Subcutaneous abdominal adipose tissue (tissue), 5 donors: ENCODE results near the gene RFPL3.
"Not testable (repeated sequence)": the region's sequence is repeated elsewhere in the genome, so short reads cannot be mapped to it uniquely, and the experiment has no call there.

Source experiments
- H3K27ac ChIP-seq: one replicate; pipeline ENCODE4 v1.7.0; 2013; ENCODE audit warnings: low read depth, mild to moderate bottlenecking, inconsistent platforms, low read length, moderate library complexity
- H3K27me3 ChIP-seq, 5 donors: one replicate each; pipeline ENCODE4 v1.7.0; 2013; ENCODE audit warnings: low read length in 5 of 5, inconsistent platforms in 1 of 5; ENCODE audit not compliant: control insufficient read depth in 5 of 5, insufficient read depth in 4 of 5
- H3K36me3 ChIP-seq, 5 donors: one replicate each; pipeline ENCODE4 v1.7.0; 2013; ENCODE audit warnings: low read length in 5 of 5; ENCODE audit not compliant: control insufficient read depth in 5 of 5, insufficient read depth in 5 of 5
- H3K4me1 ChIP-seq, 5 donors: one replicate each; pipeline ENCODE4 v1.7.0; 2013; ENCODE audit warnings: low read length in 5 of 5, mild to moderate bottlenecking in 3 of 5, moderate library complexity in 1 of 5; ENCODE audit not compliant: control insufficient read depth in 5 of 5, insufficient read depth in 5 of 5
- H3K4me3 ChIP-seq, 5 donors: one replicate each; pipeline ENCODE4 v1.7.0; 2013; ENCODE audit warnings: low read length in 5 of 5, low read depth in 1 of 5
- H3K9ac ChIP-seq, 5 donors: one replicate each; pipeline ENCODE4 v1.7.0; 2013; ENCODE audit warnings: low read length in 5 of 5, mild to moderate bottlenecking in 4 of 5, moderate library complexity in 3 of 5
- H3K9me3 ChIP-seq, 5 donors: one replicate each; pipeline ENCODE4 v1.7.0; 2013; ENCODE audit warnings: low read length in 5 of 5; ENCODE audit not compliant: control insufficient read depth in 5 of 5
- donor health status: healthy.
- donor health status: healthy.
- donor health status: healthy.
- donor health status: healthy.
- donor health status: healthy.

Gene RFPL3

GRCh38 chr22:32348031-32348611 is 9.5 kb upstream of the RFPL3 start:
- H3K9ac ChIP-seq: no peak overlapping the region
- H3K36me3 ChIP-seq: no peaks in the 10 kb centered on the region
- no peaks in the 10 kb centered on the region for H3K4me1 ChIP-seq
- H3K27me3 ChIP-seq: peaks cover 0 to 3% (median 0%) of the 10 kb centered on the region in 5 donors
- no peak overlapping the region for H3K27ac ChIP-seq
- H3K4me3 ChIP-seq: no peak overlapping the region
- H3K9me3 ChIP-seq: no peaks in the 10 kb centered on the region

GRCh38 chr22:32351875-32352274 is 5.8 kb upstream of the RFPL3 start:
- H3K9ac ChIP-seq, H3K4me1 ChIP-seq, H3K27ac ChIP-seq, H3K9me3 ChIP-seq, H3K27me3 ChIP-seq, H3K36me3 ChIP-seq, H3K4me3 ChIP-seq: not testable (repeated sequence)

- H3K27ac ChIP-seq: no peak overlapping the region
- no peaks in the 10 kb centered on the region for H3K9me3 ChIP-seq
- H3K27me3 ChIP-seq: peaks cover 0 to 3% (median 0%) of the 10 kb centered on the region in 5 donors
- H3K9ac ChIP-seq: no peak overlapping the region
- H3K36me3 ChIP-seq: no peaks in the 10 kb centered on the region
- peaks cover 0 to 5% (median 0%) of the 10 kb centered on the region in 5 donors for H3K4me1 ChIP-seq
- no peak overlapping the region for H3K4me3 ChIP-seq
These were observed 5.0 kb upstream of the RFPL3 start for GRCh38 chr22:32352681-32353080.

GRCh38 chr22:32353292-32353691 is 4.4 kb upstream of the RFPL3 start:
- no peak overlapping the region for H3K27ac ChIP-seq
- H3K27me3 ChIP-seq: peaks cover 0 to 3% (median 0%) of the 10 kb centered on the region in 5 donors
- H3K4me3 ChIP-seq: no peak overlapping the region
- no peaks in the 10 kb centered on the region for H3K36me3 ChIP-seq
- H3K9me3 ChIP-seq: no peaks in the 10 kb centered on the region
- H3K9ac ChIP-seq: no peak overlapping the region
- H3K4me1 ChIP-seq: peaks cover 0 to 5% (median 0%) of the 10 kb centered on the region in 5 donors

GRCh38 chr22:32353840-32354239 is 3.8 kb upstream of the RFPL3 start:
- peaks cover 0 to 5% (median 0%) of the 10 kb centered on the region in 5 donors for H3K4me1 ChIP-seq
- H3K9me3 ChIP-seq: no peaks in the 10 kb centered on the region
- H3K9ac ChIP-seq: no peak overlapping the region
- H3K4me3 ChIP-seq: peak overlapping the region in 4 of 5 donors; percentile 48 to 66 (median 57)
- H3K36me3 ChIP-seq: no peaks in the 10 kb centered on the region
- no peak overlapping the region for H3K27ac ChIP-seq
- H3K27me3 ChIP-seq: peaks cover 0 to 3% (median 0%) of the 10 kb centered on the region in 5 donors

GRCh38 chr22:32354360-32355351 is 3.0 kb upstream of the RFPL3 start:
- H3K9ac ChIP-seq: peak overlapping the region in 2 of 5 donors; percentile 47 to 58
- no peak overlapping the region for H3K27ac ChIP-seq
- H3K9me3 ChIP-seq: no peaks in the 10 kb centered on the region
- peak overlapping the region in 4 of 5 donors; percentile 48 to 66 (median 57) for H3K4me3 ChIP-seq
- H3K27me3 ChIP-seq: peaks cover 0 to 3% (median 0%) of the 10 kb centered on the region in 5 donors
- H3K36me3 ChIP-seq: no peaks in the 10 kb centered on the region
- peaks cover 0 to 5% (median 0%) of the 10 kb centered on the region in 5 donors for H3K4me1 ChIP-seq

- H3K4me3 ChIP-seq: no peak overlapping the region
- no peaks in the 10 kb centered on the region for H3K9me3 ChIP-seq
- no peak overlapping the region for H3K27ac ChIP-seq
- H3K36me3 ChIP-seq: no peaks in the 10 kb centered on the region
- H3K9ac ChIP-seq: no peak overlapping the region
- H3K27me3 ChIP-seq: peaks cover 0 to 3% (median 0%) of the 10 kb centered on the region in 5 donors
- peaks cover 0 to 5% (median 0%) of the 10 kb centered on the region in 5 donors for H3K4me1 ChIP-seq
These were observed 1.9 kb upstream of the RFPL3 start for GRCh38 chr22:32355760-32356159.

GRCh38 chr22:32360096-32360495 is 2.4 kb downstream of the RFPL3 start:
- not testable (repeated sequence) for H3K27ac ChIP-seq, H3K27me3 ChIP-seq, H3K9ac ChIP-seq, H3K36me3 ChIP-seq, H3K9me3 ChIP-seq, H3K4me3 ChIP-seq, H3K4me1 ChIP-seq

GRCh38 chr22:32361257-32361656 is 3.6 kb downstream of the RFPL3 start:
- no peak overlapping the region for H3K27ac ChIP-seq
- H3K4me3 ChIP-seq: no peak overlapping the region
- H3K9ac ChIP-seq: no peak overlapping the region
- H3K27me3 ChIP-seq: no peaks in the 10 kb centered on the region
- no peaks in the 10 kb centered on the region for H3K4me1 ChIP-seq
- no peaks in the 10 kb centered on the region for H3K36me3 ChIP-seq
- H3K9me3 ChIP-seq: no peaks in the 10 kb centered on the region

- Histone ChIP-seq H3K27me3 (no peaks in the 10 kb centered on the region), H3K27ac (no peak overlapping the region), H3K4me3 (no peak overlapping the region), H3K9me3 (no peaks in the 10 kb centered on the region), H3K4me1 (no peaks in the 10 kb centered on the region), H3K36me3 (no peaks in the 10 kb centered on the region), H3K9ac (no peak overlapping the region)
These were observed 6.5 kb downstream of the RFPL3 start for GRCh38 chr22:32364210-32364609.
